ENCODE data around the gene PHLDB2. TPM values are rescaled to one million over a fixed set of nuclear protein-coding genes. Genes with fewer than 3 reads are reported as not detected.

PHLDB2 gene
- total and polyA plus RNA-seq, 2 of the 8 experiments (the other 6 are each of a cell fraction or from before 2014, with no cell fraction given): 5.8 to 22.6 TPM

DNA sequence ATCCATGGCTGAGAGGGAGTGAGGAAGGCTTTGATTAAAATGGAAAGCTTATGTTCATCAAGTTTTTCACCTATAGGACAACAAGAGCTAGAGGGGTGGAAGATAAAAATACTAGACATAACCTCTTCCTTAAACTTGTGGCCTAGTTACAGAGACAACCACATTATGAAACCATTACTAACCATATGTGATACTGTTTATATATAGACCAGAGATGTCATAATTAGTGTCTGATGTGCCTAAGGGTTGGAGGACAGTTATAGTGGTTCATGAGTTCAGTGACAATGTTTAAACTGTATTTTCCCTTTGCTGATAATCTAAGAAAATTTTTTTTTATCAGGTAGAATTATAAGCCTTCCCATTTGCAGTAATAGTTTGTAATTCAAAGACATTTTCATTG is 23.7 kb downstream of the PHLDB2 start:
- POLR2A ChIA-PET (ENCODE audit: partially characterized antibody): no interaction called here
- no peak overlapping the region for H3K56ac ChIP-seq (replicated peaks; ENCODE audit: insufficient read length, low read depth, low read length)
- peaks cover 0 to 5% of the 10 kb centered on the region in 2 experiments; a peak in 1 of 4 replicates for H3K79me2 ChIP-seq (ENCODE audit: control insufficient read depth in 1 of 2, insufficient read depth in 2 of 2, low read length in 2 of 2)
- H3K79me1 ChIP-seq (ENCODE audit: low read depth, low read length): no peaks in the 10 kb centered on the region
- no peak overlapping the region for H3K4ac ChIP-seq (replicated peaks; ENCODE audit: insufficient read length, low read depth, low read length)
- peaks cover 0 to 4% (median 0%) of the 10 kb centered on the region in 4 experiments; a peak in 2 of 7 replicates for H3K4me1 ChIP-seq (replicated peaks in 1 of 4; ENCODE audit: control insufficient read depth in 3 of 4, insufficient read depth in 4 of 4, low read length in 3 of 4)
- H2BK12ac ChIP-seq (ENCODE audit: low read depth, low read length): no peak overlapping the region
- H3K27me3 ChIP-seq (replicated peaks in 1 of 4; ENCODE audit: control insufficient read depth in 3 of 4, extremely low read depth in 1 of 4, insufficient read depth in 3 of 4, low read length in 3 of 4): no peaks in the 10 kb centered on the region
- FAIRE-seq (no peak), DNase-seq (ENCODE audit: low read depth in 1 of 2, low spot score in 2 of 2) (no peak)
- H3K27ac ChIP-seq (ENCODE audit: low read depth, low read length): no peak overlapping the region
- no peak overlapping the region for H2BK15ac ChIP-seq (ENCODE audit: low read length)
- H3K23me2 ChIP-seq (ENCODE audit: low read depth, low read length): no peaks in the 10 kb centered on the region
- H2AFZ ChIP-seq (ENCODE audit: low read length): no peak overlapping the region
- no peak overlapping the region for H4K8ac ChIP-seq (ENCODE audit: extremely low read depth, insufficient read depth, low read length)
- CTCF ChIA-PET (ENCODE audit: partially characterized antibody): interaction anchor here (1.0 to 1.7 kb wide), 6 partner anchors 8 to 166 kb away, joined by 3 to 5 read pairs (median 4); no protein-coding TSS in a partner anchor
- no peaks in the 10 kb centered on the region for H3K36me3 ChIP-seq (ENCODE audit: control insufficient read depth in 2 of 4, insufficient read depth in 4 of 4, low read length in 3 of 4)
- H4K20me1 ChIP-seq (replicated peaks in 1 of 2; ENCODE audit: control insufficient read depth in 1 of 2, insufficient read depth in 2 of 2, low read length in 2 of 2): no peaks in the 10 kb centered on the region
- no peak overlapping the region for H2AK5ac ChIP-seq (ENCODE audit: low read depth, low read length)
- no peak overlapping the region for H2BK120ac ChIP-seq (replicated peaks; ENCODE audit: low read depth, low read length)
- no peak overlapping the region for H3K14ac ChIP-seq (ENCODE audit: insufficient read length)
- no peak overlapping the region for H3K4me3 ChIP-seq (ENCODE audit: extremely low read depth in 1 of 4, insufficient read depth in 2 of 4, low read depth in 3 of 4, low read length in 4 of 4)
- H3K18ac ChIP-seq (ENCODE audit: extremely low read depth, low read length): no peak overlapping the region
- H4K5ac ChIP-seq (ENCODE audit: insufficient read length, low read depth, low read length): no peak overlapping the region
- no peak overlapping the region for H2BK20ac ChIP-seq (ENCODE audit: low read length)
- no peak overlapping the region for H3K23ac ChIP-seq (ENCODE audit: insufficient read length)
- no peak overlapping the region for H2BK5ac ChIP-seq (ENCODE audit: low read depth, low read length)
- H3K4me2 ChIP-seq (ENCODE audit: insufficient read depth in 1 of 2, low read depth in 2 of 2, low read length in 2 of 2): no peak overlapping the region
- no peak overlapping the region for H4K91ac ChIP-seq (replicated peaks; ENCODE audit: insufficient read length, low read length)
- H3K9ac ChIP-seq (replicated peaks in 1 of 4; ENCODE audit: extremely low read depth in 1 of 4, low read depth in 3 of 4, low read length in 3 of 4): no peak overlapping the region
- H3K9me3 ChIP-seq (ENCODE audit: insufficient read depth in 2 of 2, low read depth in 1 of 2, low read length in 1 of 2): no peaks in the 10 kb centered on the region
- TF ChIP-seq TEAD4 (IDR thresholded peaks at IDR 0.05; ENCODE audit: low read depth, low read length): no peak
- TF ChIP-seq RXRA (IDR thresholded peaks at IDR 0.05; ENCODE audit: insufficient read depth, low read depth, low read length): no peak
- TF ChIP-seq CHD1 (IDR thresholded peaks at IDR 0.05; ENCODE audit: low read depth, low read length): no peak
- no peak for TF ChIP-seq RNF2 (IDR thresholded peaks at IDR 0.05; ENCODE audit: borderline replicate concordance, low read depth, low read length, missing control alignments, poor library complexity, severe bottlenecking)
- TF ChIP-seq SUZ12 (IDR thresholded peaks at IDR 0.05; ENCODE audit: low read length): no peak
- no peak for TF ChIP-seq TBP (IDR thresholded peaks at IDR 0.05; ENCODE audit: low read depth, low read length)
- TF ChIP-seq HDAC2 (IDR thresholded peaks at IDR 0.05; ENCODE audit: borderline replicate concordance in 1 of 2, low read depth in 2 of 2, low read length in 2 of 2): no peak
- TF ChIP-seq SIRT6 (IDR thresholded peaks at IDR 0.05; ENCODE audit: low read length): no peak
- no peak for TF ChIP-seq USF2 (IDR thresholded peaks at IDR 0.05; ENCODE audit: low read length)
- TF ChIP-seq ASH2L (IDR thresholded peaks at IDR 0.05; ENCODE audit: low read length): no peak
- no peak for TF ChIP-seq NRF1 (IDR thresholded peaks at IDR 0.05; ENCODE audit: low read depth, low read length)
- no peak for TF ChIP-seq YY1 (IDR thresholded peaks at IDR 0.05; ENCODE audit: low read depth, low read length)
- TF ChIP-seq GTF2F1 (IDR thresholded peaks at IDR 0.05; ENCODE audit: borderline replicate concordance, low read depth, low read length): no peak
- TF ChIP-seq BRCA1 (IDR thresholded peaks at IDR 0.05; ENCODE audit: low read depth, low read length): no peak
- TF ChIP-seq FOSL1 (IDR thresholded peaks at IDR 0.05; ENCODE audit: insufficient read depth, low read depth, low read length): no peak

All from H1 (cell line).